GM19025 (cell line): Measurements from ENCODE around the gene TBC1D9.
A peak's percentile ranks its signal among the peaks of the same experiment; 100 is the strongest.
"Not testable (repeated sequence)": the region's sequence is repeated elsewhere in the genome, so short reads cannot be mapped to it uniquely, and the experiment has no call there.

Experiments used
- ATAC-seq: cut with Tn5 transposase; IDR thresholded peaks from one replicate; pipeline ENCODE4 v1.9.1; 2021; ENCODE audit warnings: mild to moderate bottlenecking, low read depth, moderate library complexity; ENCODE audit not compliant: unreplicated experiment

Gene TBC1D9

GRCh38 chr4:140756319-140757231 is at the start of gene TBC1D9:
TSS of gene TBC1D9 (minus strand) at chr4:140756385. CDS start at chr4:140756045, 340 bp downstream.
- peak; percentile 36 for ATAC-seq

DNA sequence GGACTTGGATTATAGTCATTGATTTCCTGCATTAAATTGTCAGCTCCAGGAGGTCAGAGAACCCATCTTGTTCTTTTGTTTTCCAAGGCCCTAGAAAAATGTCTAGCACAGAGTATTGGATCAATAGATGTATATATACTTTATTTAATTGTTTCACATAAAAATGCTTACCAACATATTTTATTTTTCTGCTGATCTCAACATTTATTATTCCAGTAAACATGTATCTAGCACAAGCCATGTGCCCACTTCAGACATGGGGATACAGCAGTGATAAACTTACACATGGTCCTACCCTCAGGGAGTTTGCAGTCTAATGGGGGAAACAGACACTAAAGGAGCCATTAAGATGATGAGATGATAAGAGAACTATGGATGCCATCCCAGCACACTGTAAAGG is 49.1 kb upstream of the TBC1D9 start:
- ATAC-seq: no peak

DNA sequence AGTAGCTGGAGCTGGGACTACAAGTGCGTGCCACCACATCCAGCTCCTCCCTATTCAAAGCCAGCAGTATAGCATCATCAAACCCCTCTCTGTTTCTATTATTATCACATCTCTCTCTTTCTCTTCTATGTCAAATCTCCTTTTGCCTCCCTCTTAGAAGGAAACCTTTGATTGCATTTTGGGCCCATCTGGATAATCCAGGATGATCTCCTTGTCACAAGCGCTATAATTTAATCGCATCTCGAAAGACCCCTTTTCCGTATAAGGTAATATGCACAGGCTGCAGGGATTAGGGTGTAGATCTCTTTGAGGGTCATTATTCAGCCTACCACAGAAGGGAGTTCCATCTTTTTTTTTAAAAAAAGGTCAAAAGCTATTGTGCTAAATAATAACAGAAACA is 46.4 kb upstream of the TBC1D9 start:
- ATAC-seq: no peak

DNA sequence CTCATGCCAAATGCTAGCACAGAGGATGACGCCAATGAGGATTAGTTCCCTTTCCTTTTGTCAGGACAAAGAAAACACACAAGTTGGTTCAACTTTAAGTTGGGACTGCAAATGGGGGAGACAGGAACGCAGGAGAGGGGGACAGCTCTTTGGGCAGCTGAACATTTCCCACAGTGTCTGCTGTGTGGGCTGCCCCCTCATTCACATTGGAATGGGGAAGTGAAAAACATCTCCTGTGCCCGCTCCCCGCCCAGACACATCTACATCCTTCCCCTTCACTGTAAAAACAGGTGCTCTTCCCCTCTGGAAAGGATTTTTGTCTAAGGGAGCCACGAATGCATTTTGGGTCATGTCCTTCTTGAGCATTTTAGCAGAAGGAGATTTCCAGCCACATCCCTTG is 44.5 kb upstream of the TBC1D9 start:
- no peak for ATAC-seq

DNA sequence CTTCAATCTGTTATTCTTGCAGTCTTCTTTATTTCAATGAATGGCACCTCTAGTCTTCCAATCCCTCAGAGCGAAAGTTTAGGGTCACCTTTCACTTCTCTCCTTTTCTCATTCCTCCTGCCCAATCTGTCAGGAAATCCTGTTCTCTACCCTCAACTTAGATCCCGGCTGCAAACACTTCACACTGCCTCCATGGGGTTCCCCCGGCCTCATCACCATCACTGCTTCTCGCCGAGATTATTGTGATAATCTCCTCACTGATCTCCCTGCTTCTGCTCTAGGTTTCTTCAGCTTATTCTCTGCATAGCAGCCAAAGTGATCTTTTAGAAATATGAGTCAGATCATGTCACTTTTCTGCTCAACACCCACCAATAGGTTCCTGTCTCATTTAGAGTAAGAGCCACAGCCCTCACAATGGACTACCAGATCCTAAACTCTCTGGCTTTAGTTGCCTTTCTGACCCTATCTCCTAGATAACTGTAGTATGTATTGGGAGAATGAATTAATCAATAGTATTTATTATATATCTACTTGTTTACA is 43.6 kb upstream of the TBC1D9 start:
- ATAC-seq: no peak

- no peak for ATAC-seq
Observed at GRCh38 chr4:140793291-140793690, 37.1 kb upstream of the TBC1D9 start.

- peak; percentile 80 for ATAC-seq
Observed at GRCh38 chr4:140790765-140791164, 34.6 kb upstream of the TBC1D9 start.

DNA sequence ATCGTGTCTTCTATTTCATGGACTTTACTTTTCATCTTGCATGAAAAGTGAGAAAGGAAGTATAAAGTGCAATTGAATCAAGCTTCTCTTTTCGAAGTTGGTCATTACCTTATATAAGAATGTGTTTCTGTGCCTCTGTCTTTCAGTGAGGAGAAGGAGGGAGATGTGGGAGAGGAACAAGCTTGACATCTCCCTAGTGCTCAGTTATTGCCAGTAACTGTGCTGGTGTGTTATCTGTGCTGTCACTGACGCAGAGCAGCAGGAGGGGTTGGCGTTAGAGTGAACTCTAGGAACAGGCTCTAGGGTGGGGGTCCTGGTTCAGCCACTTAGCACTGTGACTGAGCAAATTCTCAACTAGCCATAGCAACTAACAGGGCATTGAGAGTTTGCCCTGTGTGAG is 34.0 kb upstream of the TBC1D9 start:
- no peak for ATAC-seq

DNA sequence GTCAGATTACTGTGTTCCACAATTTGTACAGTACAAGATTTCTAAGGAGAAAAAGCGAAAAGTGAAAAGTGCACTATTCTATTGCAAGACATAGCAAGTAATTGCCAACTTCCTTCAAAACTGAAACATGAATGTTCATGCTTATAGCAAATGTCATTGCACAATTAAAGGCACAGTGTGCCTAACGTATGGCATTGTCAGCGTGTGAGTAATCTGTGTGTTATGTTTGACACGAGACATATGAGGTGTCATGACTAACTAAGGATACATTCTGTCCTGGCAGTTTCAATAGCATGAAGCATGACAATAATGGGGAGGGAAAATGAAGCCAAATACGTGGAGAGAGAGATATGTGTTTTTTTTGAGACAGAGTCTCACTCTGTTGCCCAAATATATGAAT is 33.6 kb upstream of the TBC1D9 start:
- ATAC-seq: no peak

GRCh38 chr4:140782787-140783186 is 26.6 kb upstream of the TBC1D9 start:
- ATAC-seq: not testable (repeated sequence)

DNA sequence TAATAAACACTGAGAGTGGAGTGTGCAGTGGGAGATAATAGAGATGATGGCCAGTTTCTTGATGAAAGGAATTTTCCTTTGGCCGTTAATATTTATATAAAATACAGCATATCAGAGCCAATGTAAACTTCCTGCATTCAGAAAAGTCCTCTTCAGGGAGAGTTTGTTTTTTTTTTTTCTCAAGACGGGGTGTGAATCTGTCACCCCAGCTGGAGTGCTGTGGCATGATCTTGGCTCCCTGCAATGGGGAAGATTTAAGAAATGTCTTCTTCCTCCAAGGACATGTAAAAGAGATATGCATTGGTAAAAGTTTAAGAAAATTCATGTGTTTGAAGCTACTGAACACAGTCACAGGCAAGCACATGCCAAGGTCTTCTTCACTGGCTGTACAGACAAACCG is 25.4 kb upstream of the TBC1D9 start:
- no peak for ATAC-seq

GRCh38 chr4:140777894-140778293 is 21.7 kb upstream of the TBC1D9 start:
- no peak for ATAC-seq

- ATAC-seq: no peak
Observed at GRCh38 chr4:140777386-140777785, 21.2 kb upstream of the TBC1D9 start.

GRCh38 chr4:140776556-140776955 is 20.4 kb upstream of the TBC1D9 start:
- no peak for ATAC-seq

DNA sequence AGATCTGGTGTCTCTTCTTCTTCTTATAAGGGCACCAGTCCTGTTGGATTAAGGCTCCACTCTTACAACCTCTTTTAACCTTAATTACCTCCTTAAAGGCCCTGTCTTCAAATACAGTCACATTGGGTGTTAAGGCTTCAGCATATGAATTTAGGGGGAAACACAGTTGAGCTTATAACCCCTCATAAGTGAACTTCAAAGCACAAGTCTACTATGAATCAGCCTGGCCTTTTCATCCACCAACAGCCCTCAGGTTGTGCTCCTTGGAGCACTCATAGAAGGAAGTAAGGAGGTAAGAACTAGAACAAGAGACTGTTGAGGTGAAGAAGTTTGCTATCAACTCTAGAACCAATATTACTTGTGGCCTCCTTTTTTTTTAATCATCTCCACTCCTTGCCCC is 18.8 kb upstream of the TBC1D9 start:
- no peak for ATAC-seq

DNA sequence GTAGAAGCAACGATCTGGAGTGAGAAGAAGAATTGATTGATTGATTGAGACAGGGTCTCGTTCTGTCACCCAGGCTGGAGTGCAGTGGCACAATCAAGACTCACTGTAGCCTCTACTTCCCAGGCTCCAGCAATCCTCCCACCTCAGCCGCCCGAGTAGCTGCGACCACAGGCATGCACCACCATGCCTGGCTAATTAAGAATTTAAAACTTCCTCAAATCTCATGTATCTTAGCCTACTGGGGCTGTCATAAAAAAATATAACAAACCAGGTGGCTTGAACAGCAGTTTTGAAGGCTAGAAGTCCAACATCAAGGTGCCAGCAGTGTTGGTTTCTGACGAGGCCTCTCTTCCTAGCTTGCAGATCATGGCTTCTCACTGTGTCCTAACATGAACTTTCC is 18.3 kb upstream of the TBC1D9 start:
- ATAC-seq: no peak

DNA sequence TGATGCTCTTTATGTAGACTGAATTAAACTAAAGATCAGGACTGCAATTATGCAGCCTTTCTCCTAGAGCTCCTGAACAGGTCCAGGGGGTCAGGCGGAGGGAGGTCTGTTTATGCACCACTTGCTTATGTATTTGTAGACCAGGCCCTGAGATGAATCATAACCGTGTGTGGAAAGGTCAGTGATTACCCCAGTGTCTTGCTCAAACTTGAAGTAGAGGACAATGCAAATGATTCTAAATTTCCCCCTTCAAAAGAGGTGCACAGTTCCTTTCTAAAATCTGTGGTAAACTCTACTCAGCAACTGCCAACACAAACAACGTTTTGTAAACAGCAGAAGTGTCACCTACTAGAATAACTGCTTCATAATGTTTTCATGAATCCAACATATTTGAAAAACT is 13.0 kb upstream of the TBC1D9 start:
- no peak for ATAC-seq

DNA sequence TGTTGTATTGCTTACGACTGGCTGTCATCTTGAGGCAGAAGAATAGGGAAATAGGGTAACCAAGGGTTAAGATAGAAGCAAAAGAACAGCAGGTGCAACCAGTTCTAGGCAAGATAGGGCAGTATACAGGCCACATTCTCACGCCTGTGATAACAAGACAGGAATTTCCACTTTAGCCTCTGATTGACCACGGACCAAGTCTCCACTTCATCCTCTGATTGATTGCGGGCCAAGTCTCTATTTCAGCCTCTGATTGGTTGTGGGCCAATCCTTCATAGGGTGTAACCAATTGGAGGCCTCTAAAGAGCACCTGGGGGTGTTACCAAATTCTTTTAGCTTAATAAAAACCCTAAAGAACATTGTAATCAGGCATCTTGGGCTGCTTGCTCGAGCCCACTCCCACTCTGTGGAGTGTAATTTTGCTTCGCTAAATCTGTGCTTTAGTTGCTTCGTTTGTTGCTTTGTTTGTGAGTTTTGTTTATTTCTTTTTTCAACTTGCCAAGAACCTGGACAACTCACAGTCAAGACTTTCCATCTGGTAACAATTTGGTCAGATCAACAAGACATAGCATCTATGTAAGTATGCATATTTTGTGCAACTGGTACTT is 8.7 kb upstream of the TBC1D9 start:
- no peak for ATAC-seq

DNA sequence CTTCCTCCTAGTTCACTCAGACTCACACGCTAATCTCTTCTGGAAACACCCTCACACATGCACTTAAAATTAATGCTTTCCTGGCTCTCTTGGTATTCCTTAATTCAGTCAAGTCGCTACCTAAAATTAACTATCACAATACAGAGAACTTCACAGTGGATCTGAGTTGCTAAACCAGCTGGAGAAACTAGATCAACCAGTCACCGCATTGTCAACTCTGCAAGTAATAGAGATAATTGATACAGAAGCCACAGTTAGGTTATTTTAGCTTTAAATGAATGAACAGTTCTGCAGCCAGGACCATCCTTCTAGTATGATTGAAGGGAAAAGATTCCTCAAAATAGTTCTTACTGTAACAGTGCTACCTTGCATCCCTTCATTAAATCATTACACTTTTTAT is 6.0 kb upstream of the TBC1D9 start:
- ATAC-seq: no peak

DNA sequence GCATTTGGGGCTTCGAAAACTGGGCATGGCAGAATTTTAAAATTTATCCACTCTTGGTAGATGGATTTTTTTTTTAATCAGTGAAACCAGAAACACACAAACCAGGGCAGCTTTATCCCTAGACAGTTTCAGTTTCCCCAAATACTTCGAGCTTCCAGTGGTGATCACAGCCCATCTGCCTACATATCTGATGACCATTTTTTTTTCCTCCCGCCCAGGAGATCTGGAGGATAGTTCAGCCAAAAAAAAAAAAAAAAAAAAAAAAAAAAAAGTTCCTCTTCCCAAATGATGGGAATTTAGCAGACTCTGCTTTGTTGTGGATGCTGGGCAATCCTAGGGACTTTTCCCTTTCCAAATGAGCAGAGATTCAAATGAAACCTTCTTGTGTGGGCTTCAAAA is 1.0 kb upstream of the TBC1D9 start:
- ATAC-seq: no peak

- peak; percentile 50 for ATAC-seq
Observed at GRCh38 chr4:140755774-140756318, 339 bp downstream of the TBC1D9 start.
